Hepatocyte (in vitro differentiated cells): ENCODE results near the gene UNC93B1. TPM values are rescaled to one million over a fixed set of nuclear protein-coding genes. Genes with fewer than 3 reads are reported as not detected.

ENCODE experiments used
- DNase-seq: peaks from one replicate; pipeline ENCODE4 v3.0.0-alpha.2; 2016; ENCODE audit warnings: low spot score
- H2AFZ ChIP-seq: fragments of 200-600 bp; sonication (generic); 2 replicates; pipeline ENCODE4 v1.6.0; 2016; ENCODE audit warnings: antibody characterized with exemption, mild to moderate bottlenecking
- H3K27ac ChIP-seq: fragments of 200-600 bp; sonication (generic); 2 replicates; pipeline ENCODE4 v1.5.1; 2016; ENCODE audit warnings: mild to moderate bottlenecking
- H3K27me3 ChIP-seq: fragments of 200-600 bp; sonication (generic); 2 replicates; pipeline ENCODE4 v1.6.1; 2016
- H3K36me3 ChIP-seq: fragments of 200-600 bp; sonication (generic); replicated peaks from 2 replicates; pipeline ENCODE4 v1.5.1; 2016; ENCODE audit warnings: low read depth; ENCODE audit not compliant: insufficient read depth
- H3K4me1 ChIP-seq: fragments of 200-600 bp; sonication (generic); 2 replicates; pipeline ENCODE4 v1.5.1; 2016; ENCODE audit warnings: mild to moderate bottlenecking, moderate library complexity; ENCODE audit not compliant: insufficient read depth
- H3K4me2 ChIP-seq: fragments of 200-600 bp; sonication (generic); 2 replicates; pipeline ENCODE4 v1.6.0; 2016
- H3K4me3 ChIP-seq: fragments of 200-600 bp; sonication (generic); 2 replicates; pipeline ENCODE4 v1.5.1; 2016; ENCODE audit warnings: mild to moderate bottlenecking
- H3K79me2 ChIP-seq: fragments of 200-600 bp; sonication (generic); 2 replicates; pipeline ENCODE4 v1.6.0; 2017; ENCODE audit warnings: mild to moderate bottlenecking
- H3K9me2 ChIP-seq: fragments of 200-600 bp; sonication (generic); replicated peaks from 2 replicates; pipeline ENCODE4 v1.6.0; 2017; ENCODE audit warnings: mild to moderate bottlenecking; ENCODE audit not compliant: insufficient read depth
- H3K9me3 ChIP-seq: fragments of 200-600 bp; sonication (generic); 2 replicates; pipeline ENCODE4 v1.5.1; 2016; ENCODE audit warnings: low read depth, mild to moderate bottlenecking
- H4K20me1 ChIP-seq: fragments of 200-600 bp; sonication (generic); 2 replicates; pipeline ENCODE4 v1.6.0; 2016; ENCODE audit warnings: mild to moderate bottlenecking; ENCODE audit not compliant: insufficient read depth, poor library complexity, severe bottlenecking
- CTCF ChIP-seq: fragments of 200-600 bp; sonication (generic); IDR thresholded peaks from 2 replicates; pipeline ENCODE4 v1.5.1; 2016; ENCODE audit warnings: antibody characterized with exemption, mild to moderate bottlenecking; ENCODE audit not compliant: poor library complexity
- EZH2 ChIP-seq: fragments of 200-600 bp; sonication (generic); IDR thresholded peaks from 2 replicates; pipeline ENCODE4 v1.6.1; 2016; ENCODE audit warnings: antibody characterized with exemption, mild to moderate bottlenecking, borderline replicate concordance
- EZH2phosphoT487 ChIP-seq: fragments of 200-600 bp; sonication (generic); IDR thresholded peaks from one replicate; pipeline ENCODE4 v1.6.1; 2018; ENCODE audit warnings: antibody characterized with exemption, mild to moderate bottlenecking, low read depth, moderate library complexity; ENCODE audit not compliant: unreplicated experiment, severe bottlenecking
- WGBS: methylation state at CpG from one replicate; pipeline ENCODE4 v1.1.6; 2016; ENCODE audit warnings: low lambda C conversion rate; ENCODE audit errors: missing lambda C conversion rate; 5-methylcytosine and 5-hydroxymethylcytosine counted together
- polyA plus RNA-seq: library from polyadenylated mRNA; unstranded; fragments of >200 nt; fragmentation: Nextera tagmentation; extraction: Ambion mirVana; gene quantifications from 2 replicates; pipeline ENCODE4 v1.2.1, GENCODE V29; 2016
- total RNA-seq: library from RNA; depleted of rRNA; stranded (reverse); fragments of >200 nt; gene quantifications from 2 replicates; pipeline ENCODE4 v1.2.3, GENCODE V29; 2014

Gene UNC93B1
- total and polyA plus RNA-seq, 2 experiments from 2014 or later, result 23.5 to 38.0 TPM

GRCh38 chr11:68051191-68052136, 47.6 kb upstream of the UNC93B1 start:
- Histone ChIP-seq H3K9me3 (no peaks in the 10 kb centered on the region), H4K20me1 (no peaks in the 10 kb centered on the region), H3K27ac (no peak overlapping the region), H2AFZ (no peak overlapping the region), H3K4me2 (no peak overlapping the region), H3K36me3 (no peaks in the 10 kb centered on the region), H3K27me3 (no peaks in the 10 kb centered on the region), H3K4me1 (no peaks in the 10 kb centered on the region), H3K79me2 (no peaks in the 10 kb centered on the region), H3K9me2 (no peaks in the 10 kb centered on the region), H3K4me3 (no peak overlapping the region)
- 84% methylated on average over 14 of the region's 14 CpGs for WGBS
- DNase-seq, result peak; percentile 10
- TF ChIP-seq EZH2phosphoT487 (no peak), EZH2 (no peak), CTCF (no peak)

- Histone ChIP-seq H4K20me1 (no peaks in the 10 kb centered on the region), H3K36me3 (no peaks in the 10 kb centered on the region), H3K4me2 (no peak overlapping the region), H3K4me3 (no peak overlapping the region), H3K27ac (no peak overlapping the region), H3K9me3 (no peaks in the 10 kb centered on the region), H3K27me3 (no peaks in the 10 kb centered on the region), H2AFZ (no peak overlapping the region), H3K4me1 (no peaks in the 10 kb centered on the region), H3K79me2 (no peaks in the 10 kb centered on the region), H3K9me2 (no peaks in the 10 kb centered on the region)
- no peak for TF ChIP-seq EZH2
- TF ChIP-seq EZH2phosphoT487, result no peak
- TF ChIP-seq CTCF, result no peak
- no peak for DNase-seq
- 85% methylated on average over 18 of the region's 18 CpGs for WGBS
Observed at GRCh38 chr11:68050371-68050841, 46.5 kb upstream of the UNC93B1 start.

- Histone ChIP-seq H3K9me2 (no peaks in the 10 kb centered on the region), H3K4me2 (no peak overlapping the region), H3K36me3 (no peaks in the 10 kb centered on the region), H3K4me1 (no peaks in the 10 kb centered on the region), H3K79me2 (no peaks in the 10 kb centered on the region), H3K4me3 (no peak overlapping the region), H4K20me1 (no peaks in the 10 kb centered on the region), H3K27ac (no peak overlapping the region), H3K27me3 (no peaks in the 10 kb centered on the region), H3K9me3 (no peaks in the 10 kb centered on the region), H2AFZ (no peak overlapping the region)
- no peak for TF ChIP-seq EZH2
- TF ChIP-seq CTCF, result no peak
- TF ChIP-seq EZH2phosphoT487, result no peak
- DNase-seq, result no peak
- WGBS, result 93% methylated on average over 38 of the region's 40 CpGs
Observed at GRCh38 chr11:68049509-68050370, 45.8 kb upstream of the UNC93B1 start.
